Testis (tissue), 3 donors: ENCODE results near the gene OPCML. TPM values are rescaled to one million over a fixed set of nuclear protein-coding genes. Genes with fewer than 3 reads are reported as not detected.

Experiments
- DNase-seq: peaks from one replicate; pipeline ENCODE4 v3.0.0-alpha.2; 2019
- H3K27ac ChIP-seq, 2 donors: fragments of 200-600 bp; sonication (generic); one replicate each; pipeline ENCODE4 v1.5.1; 2019
- H3K27me3 ChIP-seq: fragments of 200-600 bp; sonication (generic); one replicate; pipeline ENCODE4 v1.5.1; 2019
- H3K36me3 ChIP-seq: fragments of 200-600 bp; sonication (generic); one replicate; pipeline ENCODE4 v1.5.1; 2017; ENCODE audit warnings: low read depth; ENCODE audit errors: missing control alignments
- H3K4me1 ChIP-seq: fragments of 200-600 bp; sonication (generic); one replicate; pipeline ENCODE4 v1.5.1; 2019
- H3K4me3 ChIP-seq, 2 donors: fragments of 200-600 bp; sonication (generic); one replicate each; pipeline ENCODE4 v1.5.1; 2017 to 2019
- H3K9me3 ChIP-seq: fragments of 200-600 bp; sonication (generic); one replicate; pipeline ENCODE4 v1.5.1; 2017
- CTCF ChIP-seq, 3 experiments: fragments of 450-650 bp in 2 of 3; fragments of 200-600 bp in 1 of 3; sonication (generic) in 1 of 3; IDR thresholded peaks; one replicate each; pipeline ENCODE4 v1.5.1; 2016 to 2019; ENCODE audit warnings: antibody characterized with exemption in 3 of 3, mild to moderate bottlenecking in 2 of 3, moderate library complexity in 1 of 3
- POLR2A ChIP-seq: fragments of 450-650 bp; IDR thresholded peaks from one replicate; pipeline ENCODE4 v1.6.1; 2017; ENCODE audit warnings: antibody characterized with exemption, mild to moderate bottlenecking, moderate library complexity
- WGBS, 2 donors: methylation state at CpG; one replicate each; pipeline ENCODE4 v1.1.5; 2018; 5-methylcytosine and 5-hydroxymethylcytosine counted together
- intact Hi-C: fragments of 100-400 bp; cut with DNase I; formaldehyde crosslinking; loops from one replicate; pipeline ENCODE4 v1.15.1; 2023; ENCODE audit warnings: low total_unique reads
- polyA plus RNA-seq: library from polyadenylated mRNA; stranded (reverse); fragments of 350-450 nt; fragmentation: Illumina TruSeq; extraction: RNeasy Lipid Tissue Mini Kit (QIAGEN cat#74804); gene quantifications from one replicate; pipeline ENCODE4 v1.2.3, GENCODE V29; 2014; ENCODE audit warnings: low read depth, low replicate concordance; ENCODE audit not compliant: insufficient read depth
- total RNA-seq, 2 donors: library from RNA; depleted of rRNA; stranded (reverse); fragments of >200 nt; gene quantifications; one replicate each; pipeline ENCODE4 v1.2.3, GENCODE V29; 2016

The OPCML gene
- total and polyA plus RNA-seq, 3 donors from 2014 or later, result 0.16 to 2.7 (median 0.62) TPM

- H3K36me3 ChIP-seq, result no peaks in the 10 kb centered on the region
- WGBS, 2 donors, result 91 to 98% methylated on average over 4 of the region's 4 CpGs
- DNase-seq, result no peak
These were observed 519.5 kb downstream of the OPCML start for GRCh38 chr11:133012803-133013202.

DNA sequence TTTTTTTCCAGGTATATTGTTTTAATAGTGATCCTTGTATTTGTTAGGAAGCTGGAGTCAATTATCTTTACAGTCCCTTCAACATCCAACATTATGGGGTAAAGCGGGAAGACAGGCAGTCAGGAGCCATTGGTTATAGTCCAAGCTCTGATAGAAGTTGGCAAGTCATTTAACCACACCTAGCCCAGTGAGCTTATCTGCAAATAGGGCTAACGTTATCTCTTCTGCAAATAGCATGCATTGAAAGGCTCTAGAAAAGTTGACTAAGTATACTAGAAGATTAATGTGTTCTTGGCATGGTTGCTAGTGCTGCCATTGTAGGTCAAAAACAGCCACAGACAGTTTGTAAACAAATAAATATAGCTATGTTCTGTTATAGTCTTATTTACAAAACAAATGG is 520.7 kb downstream of the OPCML start:
- TF ChIP-seq CTCF (IDR thresholded peaks at IDR 0.05), result no peak
- no peak for TF ChIP-seq POLR2A
- 52 to 60% methylated on average over 2 of the region's 2 CpGs for WGBS, 2 donors

More at GRCh38 chr11:133012803-133013202, 519.5 kb downstream of the OPCML start:
- H3K27ac ChIP-seq, result no peak overlapping the region
- no peaks in the 10 kb centered on the region for H3K9me3 ChIP-seq
- peaks cover 6% of the 10 kb centered on the region for H3K4me1 ChIP-seq
- intact Hi-C loops, result no loop called here
- H3K27me3 ChIP-seq, result no peaks in the 10 kb centered on the region
- no peak for TF ChIP-seq CTCF (IDR thresholded peaks at IDR 0.05)
- TF ChIP-seq POLR2A, result no peak
- H3K4me3 ChIP-seq, result no peak overlapping the region

DNA sequence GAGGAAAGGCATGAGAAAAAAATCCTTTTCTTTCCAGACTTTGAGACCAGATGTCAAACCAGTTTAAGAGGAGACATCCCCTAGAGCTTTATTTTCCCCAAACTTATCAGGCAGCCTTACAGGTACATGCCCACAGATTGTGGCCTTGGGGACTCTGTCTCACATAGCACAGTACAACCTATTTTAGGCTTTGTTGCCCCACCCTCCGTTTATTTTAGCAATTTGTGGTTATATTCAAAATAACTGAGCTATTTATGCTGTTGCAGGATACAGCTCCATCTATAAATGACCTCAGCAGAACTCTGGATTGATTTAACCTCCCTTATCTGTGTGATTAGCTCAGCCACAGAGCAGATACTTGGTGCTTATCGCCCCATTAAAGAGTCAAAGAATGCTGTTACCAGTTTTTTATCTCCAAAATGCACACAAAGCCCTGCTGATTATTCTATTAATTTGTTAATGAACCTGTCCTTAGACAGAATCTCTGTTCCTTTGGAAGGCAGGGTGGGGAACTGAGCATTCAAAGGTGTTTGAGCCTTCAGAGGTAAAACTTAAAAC is 525.2 kb downstream of the OPCML start:
- intact Hi-C loops, result no loop called here
- Histone ChIP-seq H3K27ac (no peak overlapping the region), H3K36me3 (no peaks in the 10 kb centered on the region), H3K4me3 (no peak overlapping the region), H3K9me3 (no peaks in the 10 kb centered on the region), H3K27me3 (no peaks in the 10 kb centered on the region), H3K4me1 (peaks cover 15% of the 10 kb centered on the region)
- no peak for TF ChIP-seq CTCF (IDR thresholded peaks at IDR 0.05)
- TF ChIP-seq POLR2A, result no peak
- DNase-seq, result no peak
- 37 to 50% methylated on average over 2 of the region's 2 CpGs for WGBS, 2 donors

More for the DNA sequence above, 520.7 kb downstream of the OPCML start:
- DNase-seq, result no peak
- Histone ChIP-seq H3K4me1 (peaks cover 15% of the 10 kb centered on the region), H3K4me3 (no peak overlapping the region), H3K36me3 (no peaks in the 10 kb centered on the region), H3K9me3 (no peaks in the 10 kb centered on the region), H3K27ac (no peak overlapping the region), H3K27me3 (no peaks in the 10 kb centered on the region)
- intact Hi-C loops, result no loop called here

DNA sequence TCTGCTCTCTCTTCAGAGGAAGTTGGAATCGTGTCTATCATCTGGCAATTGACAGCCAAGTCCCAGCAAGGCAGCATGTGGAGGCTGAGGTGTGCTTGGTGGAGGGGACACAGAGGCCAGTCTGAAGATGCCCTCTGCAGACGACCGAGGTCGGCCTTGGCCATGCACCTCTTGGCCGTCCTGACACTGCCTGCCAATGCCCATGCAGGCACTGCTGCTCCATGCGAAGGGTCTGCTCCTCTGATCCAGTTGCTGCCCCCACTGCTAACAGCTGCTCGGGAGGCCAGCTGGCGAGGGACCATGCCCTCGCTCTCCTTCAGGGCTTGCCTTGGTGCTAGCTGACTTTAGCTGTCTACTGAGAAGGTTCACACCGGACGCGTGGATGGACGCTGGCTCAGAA is 527.9 kb downstream of the OPCML start:
- Histone ChIP-seq H3K9me3 (no peaks in the 10 kb centered on the region), H3K27me3 (no peaks in the 10 kb centered on the region), H3K36me3 (no peaks in the 10 kb centered on the region), H3K27ac (no peak overlapping the region), H3K4me3 (no peak overlapping the region), H3K4me1 (peaks cover 15% of the 10 kb centered on the region)
- TF ChIP-seq CTCF (IDR thresholded peaks at IDR 0.05) (no peak), POLR2A (no peak)
- DNase-seq, result no peak
- WGBS, 2 donors, result 83 to 98% methylated on average over 8 to 13 of the region's 13 CpGs
- intact Hi-C loops, result no loop called here

DNA sequence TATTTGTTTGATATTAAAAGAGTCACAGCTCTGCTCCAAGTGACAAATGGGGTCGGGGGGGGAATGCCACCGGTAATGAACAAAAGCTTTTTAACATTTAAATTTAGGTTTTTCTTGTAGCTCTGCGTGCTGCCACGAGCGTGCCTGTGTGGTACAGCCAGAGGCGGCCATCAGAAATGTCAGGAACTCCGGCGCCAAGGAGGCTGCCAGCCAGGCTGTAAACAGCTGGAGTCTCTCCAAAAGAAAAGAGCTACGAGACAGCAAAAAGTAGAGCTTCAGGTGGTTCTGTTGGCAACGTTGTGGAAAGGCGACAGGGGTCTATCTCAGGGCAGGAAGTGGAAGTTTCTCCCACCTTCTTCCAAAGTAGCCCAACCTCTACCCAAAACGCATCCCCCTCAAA is 532.8 kb downstream of the OPCML start:
- Histone ChIP-seq H3K27ac (no peak overlapping the region), H3K4me1 (no peaks in the 10 kb centered on the region), H3K27me3 (no peaks in the 10 kb centered on the region), H3K9me3 (no peaks in the 10 kb centered on the region), H3K4me3 (no peak overlapping the region), H3K36me3 (no peaks in the 10 kb centered on the region)
- intact Hi-C loops, result no loop called here
- DNase-seq, result no peak
- TF ChIP-seq POLR2A, result no peak
- TF ChIP-seq CTCF (IDR thresholded peaks at IDR 0.05), result no peak
- 53 to 62% methylated on average over 12 of the region's 12 CpGs for WGBS, 2 donors
